CD8-positive, alpha-beta memory T cell (primary cell): Measurements from ENCODE around the gene CT55. TPM values are rescaled to one million over a fixed set of nuclear protein-coding genes. Genes with fewer than 3 reads are reported as not detected.
"Not testable (repeated sequence)": the region's sequence is repeated elsewhere in the genome, so short reads cannot be mapped to it uniquely, and the experiment has no call there.

Experiments
- CTCF ChIA-PET: fragments of 350-600 bp; sonication (Branson Sonifier 250); formaldehyde crosslinking; loops from one replicate; lab custom pipeline; 2021; ENCODE audit warnings: antibody characterized with exemption; lab: Charles Lee
- POLR2A ChIA-PET: fragments of 350-600 bp; sonication (Branson Sonifier 250); formaldehyde crosslinking; loops from one replicate; lab custom pipeline; 2021; ENCODE audit warnings: antibody characterized with exemption; lab: Charles Lee
- DNase-seq, 5 donors: peaks; one replicate each; pipeline versions ENCODE4 v3.0.0 to v3.0.0-alpha.2; 2020 to 2022; ENCODE audit warnings: mixed read lengths in 1 of 5
- H3K27ac ChIP-seq: one replicate; pipeline ENCODE4 v1.7.0; 2013; ENCODE audit warnings: low read depth, mild to moderate bottlenecking, low read length, moderate library complexity
- H3K27me3 ChIP-seq: 2 replicates; pipeline ENCODE4 v1.7.0; 2013; ENCODE audit warnings: low read length, mild to moderate bottlenecking; ENCODE audit not compliant: insufficient read depth, poor library complexity, severe bottlenecking
- H3K36me3 ChIP-seq: 2 replicates; pipeline ENCODE4 v1.7.0; 2013; ENCODE audit warnings: mild to moderate bottlenecking, low read length, moderate library complexity; ENCODE audit not compliant: insufficient read depth
- H3K4me1 ChIP-seq: 2 replicates; pipeline ENCODE4 v1.7.0; 2013; ENCODE audit warnings: mild to moderate bottlenecking, low read length, moderate library complexity; ENCODE audit not compliant: insufficient read depth
- H3K4me3 ChIP-seq: 2 replicates; pipeline ENCODE4 v1.7.0; 2013; ENCODE audit warnings: mild to moderate bottlenecking, low read length
- H3K9me3 ChIP-seq: 2 replicates; pipeline ENCODE4 v1.7.0; 2013; ENCODE audit warnings: mild to moderate bottlenecking, low read length
- H3K27ac Mint-ChIP-seq, 8 donors: one replicate each; pipeline ENCODE4 v1.8.0; 2020 to 2021; ENCODE audit warnings: mixed read lengths in 8 of 8, mild to moderate bottlenecking in 6 of 8, inconsistent platforms in 3 of 8, moderate library complexity in 3 of 8
- H3K27me3 Mint-ChIP-seq, 2 donors: one replicate each; pipeline ENCODE4 v1.8.0; 2020 to 2021; ENCODE audit warnings: mixed read lengths in 2 of 2, mild to moderate bottlenecking in 1 of 2, moderate library complexity in 1 of 2
- H3K36me3 Mint-ChIP-seq, 3 donors: one replicate each; pipeline ENCODE4 v1.8.0; 2020 to 2021; ENCODE audit warnings: mixed read lengths in 3 of 3, inconsistent platforms in 1 of 3, mild to moderate bottlenecking in 1 of 3
- H3K4me1 Mint-ChIP-seq, 3 donors: one replicate each; pipeline ENCODE4 v1.8.0; 2020 to 2021; ENCODE audit warnings: mixed read lengths in 3 of 3, inconsistent platforms in 1 of 3, mild to moderate bottlenecking in 1 of 3
- H3K4me3 Mint-ChIP-seq, 7 donors: one replicate each; pipeline ENCODE4 v1.8.0; 2020 to 2021; ENCODE audit warnings: mixed read lengths in 7 of 7, mild to moderate bottlenecking in 6 of 7, moderate library complexity in 4 of 7, inconsistent platforms in 2 of 7
- H3K9me3 Mint-ChIP-seq, 5 donors: one replicate each; pipeline ENCODE4 v1.8.0; 2020 to 2022; ENCODE audit warnings: mixed read lengths in 5 of 5, mild to moderate bottlenecking in 3 of 5, moderate library complexity in 2 of 5, inconsistent platforms in 1 of 5
- polyA plus RNA-seq: library from polyadenylated mRNA; unstranded; fragments of 300-500 nt; fragmentation: Illumina TruSeq; gene quantifications from one replicate; pipeline ENCODE4 v1.2.3, GENCODE V29; 2021
- total RNA-seq, 2 experiments: library from RNA; stranded (reverse); gene quantifications; one replicate each; pipeline ENCODE4 v1.2.3, GENCODE V29; 2021

The CT55 gene
- total and polyA plus RNA-seq, 3 experiments from 2014 or later = not detected

- POLR2A ChIA-PET = no interaction called here
- CTCF ChIA-PET = no interaction called here
- Mint-ChIP-seq H3K4me3 (no peak overlapping the region), H3K36me3 (no peaks in the 10 kb centered on the region), H3K9me3 (no peaks in the 10 kb centered on the region), H3K27ac (no peak overlapping the region), H3K27me3 (peaks cover 8 to 23% of the 10 kb centered on the region in 2 donors), H3K4me1 (no peaks in the 10 kb centered on the region)
- Histone ChIP-seq H3K27ac (no peak overlapping the region), H3K27me3 (no peaks in the 10 kb centered on the region), H3K9me3 (no peaks in the 10 kb centered on the region), H3K4me1 (no peaks in the 10 kb centered on the region), H3K4me3 (no peak overlapping the region), H3K36me3 (no peaks in the 10 kb centered on the region)
- DNase-seq = no peak
Observed at GRCh38 chrX:135178636-135179035, 7.4 kb upstream of the CT55 start.

DNA sequence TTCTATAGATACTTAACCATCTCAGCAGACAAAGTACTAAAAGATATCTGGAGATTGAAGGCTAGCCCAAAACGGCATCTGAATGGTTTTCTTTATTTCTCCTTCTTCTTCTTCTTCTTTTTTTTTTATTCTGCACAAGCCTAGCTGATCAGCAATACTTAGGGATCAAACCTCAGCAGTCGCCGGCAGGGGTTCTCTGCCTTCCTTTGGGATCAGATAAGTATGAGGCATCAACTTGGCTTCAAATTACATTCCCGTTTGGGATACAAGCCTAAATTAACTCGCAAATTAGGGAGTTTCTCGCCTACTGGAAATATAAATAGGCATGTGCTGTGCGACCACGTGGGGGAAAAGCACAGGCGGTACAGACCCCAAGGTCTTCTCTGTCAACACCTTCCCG lies 730 bp downstream of the CT55 start:
- Mint-ChIP-seq H3K4me1 (no peaks in the 10 kb centered on the region), H3K27me3 (peaks cover 12 to 18% of the 10 kb centered on the region in 2 donors), H3K27ac (no peak overlapping the region), H3K9me3 (no peaks in the 10 kb centered on the region), H3K36me3 (no peaks in the 10 kb centered on the region), H3K4me3 (no peak overlapping the region)
- ChIA-PET CTCF (no interaction called here), POLR2A (no interaction called here)
- no peaks in the 10 kb centered on the region for H3K27me3 ChIP-seq
- DNase-seq = no peak
- H3K36me3 ChIP-seq = no peaks in the 10 kb centered on the region
- no peak overlapping the region for H3K27ac ChIP-seq
- no peak overlapping the region for H3K4me3 ChIP-seq
- H3K9me3 ChIP-seq = no peaks in the 10 kb centered on the region
- no peaks in the 10 kb centered on the region for H3K4me1 ChIP-seq

DNA sequence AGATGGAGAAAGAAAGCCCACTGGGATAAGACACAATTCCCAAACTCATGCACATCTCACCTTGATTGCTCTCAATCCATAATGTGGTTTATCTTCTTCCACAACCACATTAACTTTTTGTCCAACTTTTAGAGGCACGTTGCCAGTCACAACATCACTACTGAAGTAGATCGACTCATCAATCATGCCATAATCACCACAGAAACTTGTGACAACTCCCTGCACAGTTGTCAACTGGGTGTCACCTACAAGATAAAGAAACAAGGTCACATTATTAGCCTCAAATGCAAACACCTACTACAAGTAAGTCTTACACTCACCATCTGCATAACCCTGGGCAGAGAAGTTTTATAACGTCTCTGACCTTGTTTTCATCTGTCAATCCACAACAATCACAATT lies 1.7 kb downstream of the CT55 start:
- H3K4me1 ChIP-seq, CTCF ChIA-PET, H3K27ac ChIP-seq, POLR2A ChIA-PET, H3K27me3 ChIP-seq, H3K4me3 Mint-ChIP-seq, H3K36me3 ChIP-seq, H3K27ac Mint-ChIP-seq, H3K9me3 Mint-ChIP-seq, H3K4me1 Mint-ChIP-seq, H3K9me3 ChIP-seq, DNase-seq, H3K4me3 ChIP-seq, H3K36me3 Mint-ChIP-seq: not testable (repeated sequence)
- H3K27me3 Mint-ChIP-seq = peaks cover 12 to 18% of the 10 kb centered on the region in 2 donors

- no peaks in the 10 kb centered on the region for H3K9me3 ChIP-seq
- no peak overlapping the region for H3K27ac ChIP-seq
- Mint-ChIP-seq H3K36me3 (no peaks in the 10 kb centered on the region), H3K9me3 (no peaks in the 10 kb centered on the region), H3K4me3 (no peak overlapping the region), H3K27me3 (peaks cover 9 to 10% of the 10 kb centered on the region in 2 donors), H3K27ac (no peak overlapping the region), H3K4me1 (no peaks in the 10 kb centered on the region)
- CTCF ChIA-PET = no interaction called here
- H3K27me3 ChIP-seq = no peaks in the 10 kb centered on the region
- POLR2A ChIA-PET = no interaction called here
- no peaks in the 10 kb centered on the region for H3K36me3 ChIP-seq
- H3K4me1 ChIP-seq = no peaks in the 10 kb centered on the region
- no peak overlapping the region for H3K4me3 ChIP-seq
- DNase-seq = no peak
Observed at GRCh38 chrX:135168486-135168885, 2.7 kb downstream of the CT55 start.

- not testable (repeated sequence) for H3K27me3 Mint-ChIP-seq, H3K27ac ChIP-seq, H3K4me3 Mint-ChIP-seq
Observed at GRCh38 chrX:135154688-135155087, 16.5 kb downstream of the CT55 start.

GRCh38 chrX:135126145-135126544 lies 45.1 kb downstream of the CT55 start:
- H3K36me3 Mint-ChIP-seq, POLR2A ChIA-PET, H3K27me3 ChIP-seq, DNase-seq, H3K27ac ChIP-seq, H3K4me3 ChIP-seq, H3K27ac Mint-ChIP-seq, H3K4me1 ChIP-seq, CTCF ChIA-PET, H3K9me3 Mint-ChIP-seq, H3K9me3 ChIP-seq, H3K4me1 Mint-ChIP-seq, H3K27me3 Mint-ChIP-seq, H3K36me3 ChIP-seq, H3K4me3 Mint-ChIP-seq: not testable (repeated sequence)

More at GRCh38 chrX:135154688-135155087, 16.5 kb downstream of the CT55 start:
- H3K36me3 Mint-ChIP-seq, H3K9me3 Mint-ChIP-seq, DNase-seq, H3K27ac Mint-ChIP-seq, H3K27me3 ChIP-seq, POLR2A ChIA-PET, H3K4me3 ChIP-seq, H3K4me1 ChIP-seq, H3K9me3 ChIP-seq, H3K4me1 Mint-ChIP-seq, H3K36me3 ChIP-seq, CTCF ChIA-PET: not testable (repeated sequence)

GRCh38 chrX:135120056-135120576 lies 51.1 kb downstream of the CT55 start, which contains the start of gene ETDB:
ETDB (minus strand) TSS chrX:135120526; CDS start chrX:135119261, 1,265 bp downstream.
- H3K9me3 Mint-ChIP-seq, H3K27ac ChIP-seq, H3K27me3 ChIP-seq, H3K27me3 Mint-ChIP-seq, H3K4me1 ChIP-seq, H3K27ac Mint-ChIP-seq, H3K4me3 Mint-ChIP-seq, H3K9me3 ChIP-seq, CTCF ChIA-PET, POLR2A ChIA-PET, H3K36me3 ChIP-seq, DNase-seq, H3K36me3 Mint-ChIP-seq, H3K4me3 ChIP-seq, H3K4me1 Mint-ChIP-seq: not testable (repeated sequence)

GRCh38 chrX:135116064-135116463 lies 55.1 kb downstream of the CT55 start:
- peaks cover 10 to 12% of the 10 kb centered on the region in 2 donors for H3K27me3 Mint-ChIP-seq
- H3K27ac ChIP-seq, H3K27me3 ChIP-seq, H3K9me3 ChIP-seq, H3K36me3 ChIP-seq, CTCF ChIA-PET, DNase-seq, H3K4me3 Mint-ChIP-seq, H3K27ac Mint-ChIP-seq, H3K4me3 ChIP-seq, POLR2A ChIA-PET, H3K4me1 Mint-ChIP-seq, H3K9me3 Mint-ChIP-seq, H3K36me3 Mint-ChIP-seq, H3K4me1 ChIP-seq: not testable (repeated sequence)

GRCh38 chrX:135114392-135114791 lies 56.8 kb downstream of the CT55 start:
- ChIA-PET POLR2A (no interaction called here), CTCF (no interaction called here)
- H3K4me3 ChIP-seq = no peak overlapping the region
- Mint-ChIP-seq H3K4me3 (no peak overlapping the region), H3K4me1 (no peaks in the 10 kb centered on the region), H3K36me3 (no peaks in the 10 kb centered on the region), H3K9me3 (no peaks in the 10 kb centered on the region), H3K27ac (no peak overlapping the region), H3K27me3 (peaks cover 19 to 21% of the 10 kb centered on the region in 2 donors)
- H3K36me3 ChIP-seq = no peaks in the 10 kb centered on the region
- no peak for DNase-seq
- no peaks in the 10 kb centered on the region for H3K4me1 ChIP-seq
- H3K27ac ChIP-seq = no peak overlapping the region
- no peaks in the 10 kb centered on the region for H3K9me3 ChIP-seq
- peaks cover 7% of the 10 kb centered on the region for H3K27me3 ChIP-seq
